Measurements from ENCODE around the gene SLC24A3.

Gene SLC24A3

DNA sequence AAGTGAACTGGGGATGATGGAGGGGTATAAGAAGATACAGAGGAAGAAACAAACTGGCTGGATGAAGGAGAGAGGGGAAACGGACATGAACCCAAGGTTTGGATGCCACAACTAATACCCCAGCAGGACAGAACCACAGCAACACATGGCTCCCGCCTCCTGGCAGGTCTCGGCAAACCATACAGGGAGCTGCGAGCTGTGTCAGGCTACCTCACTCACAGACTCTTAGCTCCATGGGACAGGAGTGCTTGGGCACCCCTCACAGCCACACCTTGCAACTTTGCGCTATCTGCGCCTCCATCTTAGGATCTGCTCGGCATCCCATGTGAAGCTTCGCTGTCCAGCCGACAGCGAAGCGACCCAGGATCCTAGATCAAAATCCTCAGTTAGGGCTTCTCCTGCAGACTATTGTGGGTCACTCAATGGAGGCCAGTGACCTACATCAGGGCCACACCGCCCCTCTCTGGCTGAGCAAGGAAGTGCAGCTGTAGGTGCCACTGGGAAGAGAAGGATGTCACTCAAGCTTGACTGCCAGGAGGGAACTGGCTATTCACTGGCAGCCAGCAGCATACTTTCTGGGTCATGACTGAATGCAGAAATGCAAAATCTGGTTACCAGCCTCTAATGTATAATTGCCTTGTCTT is 371.2 kb downstream of the SLC24A3 start:
- intact Hi-C loops (cut with micrococcal nuclease), result loop anchor here (1.0 to 5.0 kb wide), 2 partner anchors 377 to 951 kb away; no protein-coding TSS in a partner anchor
- Mint-ChIP-seq H3K4me3 (no peak overlapping the region), H3K4me1 (ENCODE audit: low read depth) (no peaks in the 10 kb centered on the region), H3K36me3 (ENCODE audit: low read depth) (no peaks in the 10 kb centered on the region), H3K9me3 (no peaks in the 10 kb centered on the region), H3K27me3 (no peaks in the 10 kb centered on the region), H3K27ac (no peak overlapping the region)

GRCh38 chr20:19588241-19588640 is 375.8 kb downstream of the SLC24A3 start:
- no peak overlapping the region for H3K27ac Mint-ChIP-seq
- no peaks in the 10 kb centered on the region for H3K4me1 Mint-ChIP-seq (ENCODE audit: low read depth)
- no peak overlapping the region for H3K4me3 Mint-ChIP-seq
- H3K27me3 Mint-ChIP-seq, result no peaks in the 10 kb centered on the region
- no peaks in the 10 kb centered on the region for H3K36me3 Mint-ChIP-seq (ENCODE audit: low read depth)
- no peaks in the 10 kb centered on the region for H3K9me3 Mint-ChIP-seq
- intact Hi-C loops (cut with micrococcal nuclease), result no loop called here

GRCh38 chr20:19588732-19589131 is 376.3 kb downstream of the SLC24A3 start:
- Mint-ChIP-seq H3K27ac (no peak overlapping the region), H3K4me1 (ENCODE audit: low read depth) (no peaks in the 10 kb centered on the region), H3K36me3 (ENCODE audit: low read depth) (no peaks in the 10 kb centered on the region), H3K4me3 (no peak overlapping the region), H3K27me3 (no peaks in the 10 kb centered on the region), H3K9me3 (no peaks in the 10 kb centered on the region)
- intact Hi-C loops (cut with micrococcal nuclease), result no loop called here

DNA sequence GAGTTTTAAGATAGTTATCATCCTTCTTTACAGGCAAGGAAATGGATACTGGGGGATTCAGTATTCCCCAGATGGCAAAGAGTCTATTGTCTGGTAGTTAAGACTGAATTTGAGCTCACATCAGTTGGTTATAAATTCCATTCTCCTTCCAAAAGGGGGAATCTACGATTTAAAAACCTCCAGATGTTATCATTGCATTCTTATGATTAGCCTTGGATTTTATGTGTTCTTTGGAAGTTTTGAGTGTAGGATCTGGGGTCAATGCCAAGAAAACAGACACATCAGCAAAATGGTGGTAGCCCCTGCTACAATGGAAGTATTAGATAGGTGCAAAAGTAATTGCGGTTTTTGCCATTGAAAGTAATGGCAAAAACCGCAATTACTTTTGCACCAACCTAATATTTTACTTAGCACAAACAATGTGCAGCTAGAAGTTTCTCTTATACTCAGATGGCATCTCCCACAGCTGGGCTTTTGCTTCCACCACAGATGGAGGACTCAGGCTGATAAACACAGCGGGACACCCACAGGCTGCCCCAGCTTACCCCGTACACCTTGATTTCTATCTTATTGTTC is 377.4 kb downstream of the SLC24A3 start:
- Mint-ChIP-seq H3K36me3 (ENCODE audit: low read depth) (no peaks in the 10 kb centered on the region), H3K9me3 (no peaks in the 10 kb centered on the region), H3K4me1 (ENCODE audit: low read depth) (no peaks in the 10 kb centered on the region), H3K4me3 (no peak overlapping the region), H3K27ac (no peak overlapping the region), H3K27me3 (no peaks in the 10 kb centered on the region)
- intact Hi-C loops (cut with micrococcal nuclease), result no loop called here

GRCh38 chr20:19590382-19590781 is 377.9 kb downstream of the SLC24A3 start:
- no peaks in the 10 kb centered on the region for H3K27me3 Mint-ChIP-seq
- H3K36me3 Mint-ChIP-seq (ENCODE audit: low read depth), result no peaks in the 10 kb centered on the region
- no peaks in the 10 kb centered on the region for H3K4me1 Mint-ChIP-seq (ENCODE audit: low read depth)
- H3K9me3 Mint-ChIP-seq, result no peaks in the 10 kb centered on the region
- no peak overlapping the region for H3K27ac Mint-ChIP-seq
- intact Hi-C loops (cut with micrococcal nuclease), result no loop called here
- no peak overlapping the region for H3K4me3 Mint-ChIP-seq

DNA sequence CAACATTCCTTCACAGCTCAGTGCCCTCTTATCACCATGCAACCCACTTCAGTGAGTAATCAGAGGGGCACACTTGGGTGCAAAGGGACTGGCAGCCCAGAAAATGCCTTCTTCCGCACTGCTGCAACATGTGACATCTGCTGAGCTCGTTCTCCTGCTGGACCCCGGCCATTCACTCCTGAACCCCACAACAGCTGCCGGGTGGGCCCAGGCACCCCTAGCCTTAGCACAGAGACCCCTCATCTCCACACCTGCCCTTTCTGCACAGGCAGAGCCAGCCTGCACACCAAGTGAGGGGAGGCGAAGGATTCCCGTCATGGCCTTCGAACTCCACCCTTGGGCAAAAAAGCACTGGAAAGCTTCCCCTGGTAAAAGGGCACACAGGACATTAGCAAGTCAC is 381.3 kb downstream of the SLC24A3 start:
- H3K4me1 Mint-ChIP-seq (ENCODE audit: low read depth), result no peaks in the 10 kb centered on the region
- intact Hi-C loops (cut with micrococcal nuclease), result no loop called here
- no peaks in the 10 kb centered on the region for H3K9me3 Mint-ChIP-seq
- no peak overlapping the region for H3K4me3 Mint-ChIP-seq
- H3K36me3 Mint-ChIP-seq (ENCODE audit: low read depth), result no peaks in the 10 kb centered on the region
- no peak overlapping the region for H3K27ac Mint-ChIP-seq
- H3K27me3 Mint-ChIP-seq, result no peaks in the 10 kb centered on the region

- Mint-ChIP-seq H3K4me1 (ENCODE audit: low read depth) (no peaks in the 10 kb centered on the region), H3K27me3 (no peaks in the 10 kb centered on the region), H3K9me3 (no peaks in the 10 kb centered on the region), H3K4me3 (no peak overlapping the region), H3K36me3 (ENCODE audit: low read depth) (no peaks in the 10 kb centered on the region), H3K27ac (no peak overlapping the region)
- intact Hi-C loops (cut with micrococcal nuclease), result no loop called here
These were observed 382.5 kb downstream of the SLC24A3 start for GRCh38 chr20:19594896-19595295.

- intact Hi-C loops (cut with micrococcal nuclease), result no loop called here
- no peaks in the 10 kb centered on the region for H3K9me3 Mint-ChIP-seq
These were observed 385.8 kb downstream of the SLC24A3 start for GRCh38 chr20:19598117-19598850.

GRCh38 chr20:19599200-19599599 is 386.8 kb downstream of the SLC24A3 start:
- no peaks in the 10 kb centered on the region for H3K4me1 Mint-ChIP-seq (ENCODE audit: low read depth)
- no peaks in the 10 kb centered on the region for H3K27me3 Mint-ChIP-seq
- H3K27ac Mint-ChIP-seq, result no peak overlapping the region
- H3K9me3 Mint-ChIP-seq, result no peaks in the 10 kb centered on the region
- intact Hi-C loops (cut with micrococcal nuclease), result no loop called here
- no peaks in the 10 kb centered on the region for H3K36me3 Mint-ChIP-seq (ENCODE audit: low read depth)
- no peak overlapping the region for H3K4me3 Mint-ChIP-seq

More at GRCh38 chr20:19598117-19598850, 385.8 kb downstream of the SLC24A3 start:
- no peak overlapping the region for H3K27ac Mint-ChIP-seq
- no peak overlapping the region for H3K4me3 Mint-ChIP-seq
- H3K4me1 Mint-ChIP-seq (ENCODE audit: low read depth), result no peaks in the 10 kb centered on the region
- no peaks in the 10 kb centered on the region for H3K36me3 Mint-ChIP-seq (ENCODE audit: low read depth)
- no peaks in the 10 kb centered on the region for H3K27me3 Mint-ChIP-seq

GRCh38 chr20:19600042-19600441 is 387.6 kb downstream of the SLC24A3 start:
- intact Hi-C loops (cut with micrococcal nuclease), result no loop called here
- Mint-ChIP-seq H3K4me1 (ENCODE audit: low read depth) (no peaks in the 10 kb centered on the region), H3K9me3 (no peaks in the 10 kb centered on the region), H3K4me3 (no peak overlapping the region), H3K27ac (no peak overlapping the region), H3K27me3 (no peaks in the 10 kb centered on the region), H3K36me3 (ENCODE audit: low read depth) (no peaks in the 10 kb centered on the region)

GRCh38 chr20:19601126-19601810 is 388.8 kb downstream of the SLC24A3 start:
- Mint-ChIP-seq H3K36me3 (ENCODE audit: low read depth) (no peaks in the 10 kb centered on the region), H3K4me1 (ENCODE audit: low read depth) (no peaks in the 10 kb centered on the region), H3K9me3 (no peaks in the 10 kb centered on the region), H3K4me3 (no peak overlapping the region), H3K27me3 (no peaks in the 10 kb centered on the region), H3K27ac (no peak overlapping the region)
- intact Hi-C loops (cut with micrococcal nuclease), result no loop called here

- no peaks in the 10 kb centered on the region for H3K4me1 Mint-ChIP-seq (ENCODE audit: low read depth)
- no peak overlapping the region for H3K4me3 Mint-ChIP-seq
- no peak overlapping the region for H3K27ac Mint-ChIP-seq
- no peaks in the 10 kb centered on the region for H3K36me3 Mint-ChIP-seq (ENCODE audit: low read depth)
- intact Hi-C loops (cut with micrococcal nuclease), result no loop called here
- no peaks in the 10 kb centered on the region for H3K27me3 Mint-ChIP-seq
- no peaks in the 10 kb centered on the region for H3K9me3 Mint-ChIP-seq
These were observed 390.4 kb downstream of the SLC24A3 start for GRCh38 chr20:19602675-19603375.

GRCh38 chr20:19603376-19603750 is 390.9 kb downstream of the SLC24A3 start:
- intact Hi-C loops (cut with micrococcal nuclease), result no loop called here
- Mint-ChIP-seq H3K36me3 (ENCODE audit: low read depth) (no peaks in the 10 kb centered on the region), H3K4me3 (no peak overlapping the region), H3K4me1 (ENCODE audit: low read depth) (no peaks in the 10 kb centered on the region), H3K9me3 (no peaks in the 10 kb centered on the region), H3K27me3 (no peaks in the 10 kb centered on the region), H3K27ac (no peak overlapping the region)

All from dendritic cell treated with granulocyte-macrophage colony-stimulating factor and Interleukin-4, amounts not matched to agents 40 ng/mL and 50 ng/mL, for 4 days (primary cell).